Measurements from ENCODE around the gene PPIP5K1.
"Not testable (repeated sequence)": the region's sequence is repeated elsewhere in the genome, so short reads cannot be mapped to it uniquely, and the experiment has no call there.

The PPIP5K1 gene

GRCh38 chr15:43545426-43545825, 44.6 kb downstream of the PPIP5K1 start:
- no peak for DNase-seq (ENCODE audit: low spot score)

GRCh38 chr15:43544266-43544665, 45.7 kb downstream of the PPIP5K1 start:
- no peak for DNase-seq (ENCODE audit: low spot score)

GRCh38 chr15:43541785-43542184, 48.2 kb downstream of the PPIP5K1 start:
- no peak for DNase-seq (ENCODE audit: low spot score)

- DNase-seq (ENCODE audit: low spot score): no peak
These were observed 51.9 kb downstream of the PPIP5K1 start for GRCh38 chr15:43538091-43538490.

- DNase-seq (ENCODE audit: low spot score): no peak
These were observed 55.1 kb downstream of the PPIP5K1 start for GRCh38 chr15:43534897-43535296.

- not testable (repeated sequence) for DNase-seq (ENCODE audit: low spot score)
These were observed 57.2 kb downstream of the PPIP5K1 start for GRCh38 chr15:43532826-43533225.

GRCh38 chr15:43531018-43531670, 58.9 kb downstream of the PPIP5K1 start:
- peak; percentile 66 for DNase-seq (ENCODE audit: low spot score)

GRCh38 chr15:43529587-43530345, 60.2 kb downstream of the PPIP5K1 start:
- no peak for DNase-seq (ENCODE audit: low spot score)

GRCh38 chr15:43529141-43529540, 60.9 kb downstream of the PPIP5K1 start:
- DNase-seq (ENCODE audit: low spot score): no peak

- DNase-seq (ENCODE audit: low spot score): no peak
These were observed 61.4 kb downstream of the PPIP5K1 start for GRCh38 chr15:43528542-43529007.

GRCh38 chr15:43527802-43528541, 62.0 kb downstream of the PPIP5K1 start:
- DNase-seq (ENCODE audit: low spot score): no peak

GRCh38 chr15:43527016-43527801, 62.8 kb downstream of the PPIP5K1 start:
- DNase-seq (ENCODE audit: low spot score): no peak

- DNase-seq (ENCODE audit: low spot score): no peak
These were observed 63.6 kb downstream of the PPIP5K1 start for GRCh38 chr15:43526261-43526930.

GRCh38 chr15:43525131-43525530, 64.9 kb downstream of the PPIP5K1 start:
- no peak for DNase-seq (ENCODE audit: low spot score)

GRCh38 chr15:43524254-43524845, 65.7 kb downstream of the PPIP5K1 start:
- DNase-seq (ENCODE audit: low spot score): no peak

GRCh38 chr15:43523646-43524045, 66.4 kb downstream of the PPIP5K1 start:
- DNase-seq (ENCODE audit: low spot score): no peak

- DNase-seq (ENCODE audit: low spot score): no peak
These were observed 67.8 kb downstream of the PPIP5K1 start for GRCh38 chr15:43522247-43522646.

- DNase-seq (ENCODE audit: low spot score): no peak
These were observed 68.6 kb downstream of the PPIP5K1 start for GRCh38 chr15:43521419-43521818.

GRCh38 chr15:43520138-43520537, 69.9 kb downstream of the PPIP5K1 start:
- DNase-seq (ENCODE audit: low spot score): no peak

- DNase-seq (ENCODE audit: low spot score): peak; percentile 77
These were observed 70.8 kb downstream of the PPIP5K1 start for GRCh38 chr15:43519196-43519595.

GRCh38 chr15:43518197-43518761, 71.7 kb downstream of the PPIP5K1 start:
- peak; percentile 88 for DNase-seq (ENCODE audit: low spot score)
